ENCODE measurements around the gene HSD11B1.
A peak's percentile ranks its signal among the peaks of the same experiment; 100 is the strongest.
"Not testable (repeated sequence)": the region's sequence is repeated elsewhere in the genome, so short reads cannot be mapped to it uniquely, and the experiment has no call there.

The HSD11B1 gene

DNA sequence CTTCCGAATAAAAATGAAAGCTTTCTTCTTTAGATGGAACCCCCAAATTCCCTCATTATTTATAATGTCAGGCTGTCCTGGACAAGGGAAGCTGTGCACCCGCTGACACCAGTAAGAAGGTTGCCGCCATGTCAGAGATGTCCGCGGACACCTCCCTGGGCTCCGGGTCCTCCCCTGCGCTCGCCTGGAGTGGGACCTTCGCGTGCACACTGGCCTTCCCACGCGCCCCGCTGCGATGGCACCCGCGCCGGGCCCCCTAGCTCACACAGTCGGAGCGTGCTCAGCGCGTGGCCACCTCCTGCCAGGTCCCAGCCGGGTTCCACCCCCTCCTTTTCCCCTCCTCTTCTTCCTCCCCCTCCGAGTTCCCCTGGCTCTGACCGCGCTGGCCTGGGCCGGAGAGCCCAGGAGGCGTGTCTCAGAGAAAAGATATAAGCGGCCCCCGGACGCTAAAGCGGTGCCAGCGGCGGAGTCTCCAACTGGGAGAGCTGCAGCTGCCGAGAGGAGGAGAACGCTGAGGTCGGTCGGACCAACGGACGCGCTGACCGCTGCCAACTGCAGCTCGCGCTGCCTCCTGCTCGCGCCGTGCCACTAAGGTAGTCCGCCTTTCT, 29.6 kb upstream of the HSD11B1 start, which contains the start of gene G0S2:
G0S2 (plus strand) TSS at position 456 of the 608 bp plus-strand sequence. CDS start 273 bp downstream, outside the sequence.
- Mint-ChIP-seq H3K4me1 (peaks cover 23% of the 10 kb centered on the region), H3K9me3 (no peaks in the 10 kb centered on the region), H3K36me3 (no peaks in the 10 kb centered on the region), H3K4me3 (peak within 1 kb of the TSS; percentile 70), H3K27ac (peak within 1 kb of the TSS; percentile 93), H3K27me3 (peaks cover 27% of the 10 kb centered on the region)
- no peak for ATAC-seq (ENCODE audit: low read depth)
- DNase-seq (ENCODE audit: low spot score in 2 of 2), result no peak

DNA sequence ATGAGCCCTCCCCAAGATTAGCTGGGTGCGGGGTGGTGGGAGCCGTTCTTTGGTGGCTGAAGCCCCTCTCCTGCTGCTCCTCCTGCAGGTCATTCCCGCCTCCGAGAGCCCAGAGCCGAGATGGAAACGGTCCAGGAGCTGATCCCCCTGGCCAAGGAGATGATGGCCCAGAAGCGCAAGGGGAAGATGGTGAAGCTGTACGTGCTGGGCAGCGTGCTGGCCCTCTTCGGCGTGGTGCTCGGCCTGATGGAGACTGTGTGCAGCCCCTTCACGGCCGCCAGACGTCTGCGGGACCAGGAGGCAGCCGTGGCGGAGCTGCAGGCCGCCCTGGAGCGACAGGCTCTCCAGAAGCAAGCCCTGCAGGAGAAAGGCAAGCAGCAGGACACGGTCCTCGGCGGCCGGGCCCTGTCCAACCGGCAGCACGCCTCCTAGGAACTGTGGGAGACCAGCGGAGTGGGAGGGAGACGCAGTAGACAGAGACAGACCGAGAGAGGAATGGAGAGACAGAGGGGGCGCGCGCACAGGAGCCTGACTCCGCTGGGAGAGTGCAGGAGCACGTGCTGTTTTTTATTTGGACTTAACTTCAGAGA, 29.0 kb upstream of the HSD11B1 start:
- Mint-ChIP-seq H3K4me3 (peak overlapping the region; percentile 70), H3K4me1 (peaks cover 23% of the 10 kb centered on the region), H3K27me3 (peaks cover 31% of the 10 kb centered on the region), H3K36me3 (no peaks in the 10 kb centered on the region), H3K27ac (peak overlapping the region; percentile 93), H3K9me3 (no peaks in the 10 kb centered on the region)
- no peak for ATAC-seq (ENCODE audit: low read depth)
- DNase-seq (ENCODE audit: low spot score in 2 of 2), result no peak

DNA sequence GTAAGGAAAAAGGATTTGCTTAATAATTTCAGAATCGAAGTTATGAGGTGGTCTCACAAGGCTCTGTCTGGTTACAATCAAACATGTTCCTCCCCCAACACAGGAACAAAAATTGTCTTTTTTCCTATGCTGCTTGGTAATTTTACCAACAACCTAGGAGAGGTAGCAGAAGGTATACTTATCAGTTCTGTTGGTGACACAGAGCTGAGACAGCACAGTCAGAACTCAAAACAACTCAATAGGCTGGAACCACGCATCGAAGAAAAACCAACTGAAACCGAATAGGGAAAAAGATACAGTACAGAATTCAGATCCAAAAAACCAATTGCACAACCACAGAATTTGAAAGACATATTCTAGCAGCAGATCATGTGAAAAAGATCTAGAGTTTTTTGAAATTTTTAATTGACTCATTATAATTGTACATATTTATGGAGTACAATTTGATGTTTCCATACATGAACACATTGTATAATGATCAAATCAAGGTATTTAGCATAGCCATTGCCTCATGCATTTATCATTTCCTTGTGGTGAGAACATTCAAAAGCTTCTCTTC, 25.6 kb upstream of the HSD11B1 start:
- DNase-seq (ENCODE audit: low spot score in 2 of 2) (no peak), ATAC-seq (ENCODE audit: low read depth) (no peak)
- Mint-ChIP-seq H3K9me3 (no peaks in the 10 kb centered on the region), H3K4me3 (no peak overlapping the region), H3K27ac (no peak overlapping the region), H3K36me3 (no peaks in the 10 kb centered on the region), H3K4me1 (peaks cover 13% of the 10 kb centered on the region), H3K27me3 (peaks cover 31% of the 10 kb centered on the region)

DNA sequence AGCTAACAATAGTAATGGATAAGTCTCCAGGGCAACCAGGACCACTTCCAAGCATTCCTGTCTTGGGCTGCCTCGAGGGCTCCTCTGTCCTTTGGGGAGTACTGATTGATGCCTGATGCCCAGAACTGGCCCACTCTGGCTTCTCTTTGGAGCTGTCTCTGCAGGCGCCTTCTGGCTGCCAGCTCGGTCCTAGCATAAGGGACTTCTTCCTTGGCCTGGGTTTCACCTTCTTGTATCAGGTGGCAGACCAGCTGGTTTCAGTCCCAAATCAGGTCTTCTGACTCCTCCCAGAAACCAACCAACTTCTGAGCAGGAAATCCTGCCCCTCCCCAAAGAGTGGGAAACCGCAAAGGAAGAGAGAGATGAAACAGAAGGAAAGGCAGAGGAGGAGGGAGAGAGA, 18.8 kb upstream of the HSD11B1 start:
- Mint-ChIP-seq H3K9me3 (no peaks in the 10 kb centered on the region), H3K4me3 (no peak overlapping the region), H3K4me1 (peaks cover 3% of the 10 kb centered on the region), H3K27ac (no peak overlapping the region), H3K27me3 (peaks cover 2% of the 10 kb centered on the region), H3K36me3 (no peaks in the 10 kb centered on the region)
- ATAC-seq (ENCODE audit: low read depth), result no peak
- DNase-seq (ENCODE audit: low spot score in 2 of 2), result no peak

DNA sequence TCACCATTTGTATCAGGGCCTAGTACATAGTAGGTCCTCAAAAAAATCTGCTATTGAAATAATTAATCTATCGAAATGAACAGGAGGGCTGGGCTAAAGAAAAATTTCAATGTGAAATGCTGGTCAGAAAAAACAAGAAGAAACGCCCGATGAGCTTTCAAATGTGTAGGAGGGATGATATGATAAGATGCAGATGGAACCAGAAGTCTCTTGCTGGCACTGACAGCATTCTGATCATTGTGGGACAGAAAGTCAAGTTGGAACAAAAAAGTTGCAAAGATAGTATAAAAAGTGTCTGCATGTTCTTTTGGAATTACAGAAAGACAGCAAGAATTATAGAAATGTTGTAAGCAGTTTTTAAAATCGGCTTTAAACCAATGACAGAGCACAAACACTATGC, 18.3 kb upstream of the HSD11B1 start:
- H3K27me3 Mint-ChIP-seq, result peaks cover 2% of the 10 kb centered on the region
- no peaks in the 10 kb centered on the region for H3K36me3 Mint-ChIP-seq
- H3K9me3 Mint-ChIP-seq, result no peaks in the 10 kb centered on the region
- no peak overlapping the region for H3K27ac Mint-ChIP-seq
- DNase-seq (ENCODE audit: low spot score in 2 of 2) (no peak), ATAC-seq (ENCODE audit: low read depth) (no peak)
- H3K4me1 Mint-ChIP-seq, result peaks cover 3% of the 10 kb centered on the region
- H3K4me3 Mint-ChIP-seq, result no peak overlapping the region

DNA sequence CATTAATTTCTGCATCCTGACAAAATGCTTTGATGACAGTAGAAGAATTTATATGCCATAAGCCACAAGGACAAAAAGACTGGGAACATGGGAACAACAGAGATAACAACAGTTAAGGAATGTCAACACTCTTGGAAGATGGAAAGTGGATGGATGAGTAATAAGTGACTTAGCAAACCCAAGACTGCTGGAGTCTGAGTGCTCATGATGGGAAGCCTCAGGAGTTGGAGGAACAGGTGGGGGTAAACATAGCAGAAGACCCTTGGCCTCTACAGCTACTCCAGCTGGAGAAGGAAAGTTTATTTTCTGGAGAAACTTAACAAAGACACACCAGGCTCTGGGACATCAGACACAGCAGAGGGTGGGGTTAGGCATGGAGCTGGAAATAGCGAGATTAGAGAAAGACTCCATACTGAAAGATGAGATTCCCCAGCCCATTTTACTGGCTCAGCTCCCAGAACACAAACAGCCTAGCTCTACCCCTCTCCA, 15.9 kb upstream of the HSD11B1 start:
- Mint-ChIP-seq H3K9me3 (no peaks in the 10 kb centered on the region), H3K27ac (no peak overlapping the region), H3K4me1 (peaks cover 5% of the 10 kb centered on the region), H3K27me3 (peaks cover 5% of the 10 kb centered on the region), H3K36me3 (no peaks in the 10 kb centered on the region), H3K4me3 (no peak overlapping the region)
- DNase-seq (ENCODE audit: low spot score in 2 of 2), result no peak
- ATAC-seq (ENCODE audit: low read depth), result no peak

DNA sequence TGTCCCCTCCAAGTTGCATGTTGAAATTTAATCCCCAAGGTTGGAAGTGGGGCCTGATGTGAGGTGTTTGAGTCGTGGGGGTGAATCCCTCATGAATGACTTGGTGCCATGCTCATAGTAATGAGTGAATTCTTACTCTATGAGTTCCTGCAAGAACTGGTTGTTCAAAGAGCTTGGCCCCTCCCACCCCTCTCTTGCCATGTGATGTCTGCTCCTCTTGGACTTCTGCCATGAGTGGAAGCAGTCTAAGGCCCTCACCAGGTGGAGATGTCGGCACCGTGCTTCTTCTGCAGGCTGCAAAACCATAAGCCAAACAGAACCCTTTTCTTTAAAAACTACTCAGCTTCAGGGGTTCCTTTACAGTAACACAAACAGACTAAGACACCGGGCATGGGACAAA, 15.2 kb upstream of the HSD11B1 start:
- no peak for ATAC-seq (ENCODE audit: low read depth)
- no peak overlapping the region for H3K27ac Mint-ChIP-seq

DNA sequence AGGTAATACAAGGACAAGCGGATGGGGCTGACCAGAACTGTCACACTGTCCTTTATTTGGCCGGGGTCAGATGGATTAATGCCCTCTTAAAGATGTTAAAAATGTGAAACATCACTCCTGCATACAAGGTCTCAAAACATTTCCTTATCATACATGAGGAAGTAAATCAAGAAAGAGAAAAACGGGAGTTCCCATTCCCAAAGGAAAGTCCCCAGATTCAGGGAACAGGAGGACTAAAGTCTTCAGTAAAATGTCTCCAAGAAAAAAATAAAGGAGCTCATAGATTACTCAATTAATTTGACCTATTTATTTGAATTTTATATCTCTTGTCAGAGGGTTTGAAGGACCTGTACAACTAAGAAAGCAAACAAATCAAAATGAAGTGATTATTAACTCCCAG, 13.4 kb upstream of the HSD11B1 start:
- Mint-ChIP-seq H3K27me3 (peaks cover 8% of the 10 kb centered on the region), H3K9me3 (no peaks in the 10 kb centered on the region), H3K27ac (no peak overlapping the region), H3K4me3 (no peak overlapping the region), H3K36me3 (no peaks in the 10 kb centered on the region), H3K4me1 (peaks cover 2% of the 10 kb centered on the region)
- DNase-seq (ENCODE audit: low spot score in 2 of 2) (no peak), ATAC-seq (ENCODE audit: low read depth) (no peak)

More for the DNA sequence above, 15.2 kb upstream of the HSD11B1 start:
- no peak overlapping the region for H3K4me3 Mint-ChIP-seq
- peaks cover 5% of the 10 kb centered on the region for H3K4me1 Mint-ChIP-seq
- peaks cover 8% of the 10 kb centered on the region for H3K27me3 Mint-ChIP-seq
- DNase-seq (ENCODE audit: low spot score in 2 of 2), result no peak
- no peaks in the 10 kb centered on the region for H3K9me3 Mint-ChIP-seq
- H3K36me3 Mint-ChIP-seq, result no peaks in the 10 kb centered on the region

DNA sequence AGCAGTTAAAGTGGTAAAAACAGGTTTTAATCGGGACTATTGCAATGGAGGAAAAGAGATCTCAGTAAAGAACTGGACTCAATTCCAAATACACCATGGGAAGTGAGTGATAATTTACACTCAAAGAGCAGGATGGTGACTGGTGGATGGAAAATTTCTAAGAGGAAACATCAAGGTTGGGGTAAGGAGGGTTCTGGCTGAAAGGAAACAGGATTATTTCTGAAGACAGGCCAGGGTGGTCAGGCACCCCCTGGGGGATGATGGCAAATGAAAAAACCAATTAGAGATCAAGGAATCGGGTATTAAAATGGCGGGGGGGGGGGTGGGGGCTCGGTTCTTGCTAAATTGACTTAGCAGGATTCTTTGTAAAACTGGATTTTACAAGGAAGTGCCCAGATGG, 12.3 kb upstream of the HSD11B1 start:
- Mint-ChIP-seq H3K27ac (no peak overlapping the region), H3K9me3 (no peaks in the 10 kb centered on the region), H3K36me3 (no peaks in the 10 kb centered on the region), H3K4me3 (no peak overlapping the region), H3K4me1 (peaks cover 2% of the 10 kb centered on the region), H3K27me3 (peaks cover 10% of the 10 kb centered on the region)
- ATAC-seq (ENCODE audit: low read depth), result no peak
- no peak for DNase-seq (ENCODE audit: low spot score in 2 of 2)

DNA sequence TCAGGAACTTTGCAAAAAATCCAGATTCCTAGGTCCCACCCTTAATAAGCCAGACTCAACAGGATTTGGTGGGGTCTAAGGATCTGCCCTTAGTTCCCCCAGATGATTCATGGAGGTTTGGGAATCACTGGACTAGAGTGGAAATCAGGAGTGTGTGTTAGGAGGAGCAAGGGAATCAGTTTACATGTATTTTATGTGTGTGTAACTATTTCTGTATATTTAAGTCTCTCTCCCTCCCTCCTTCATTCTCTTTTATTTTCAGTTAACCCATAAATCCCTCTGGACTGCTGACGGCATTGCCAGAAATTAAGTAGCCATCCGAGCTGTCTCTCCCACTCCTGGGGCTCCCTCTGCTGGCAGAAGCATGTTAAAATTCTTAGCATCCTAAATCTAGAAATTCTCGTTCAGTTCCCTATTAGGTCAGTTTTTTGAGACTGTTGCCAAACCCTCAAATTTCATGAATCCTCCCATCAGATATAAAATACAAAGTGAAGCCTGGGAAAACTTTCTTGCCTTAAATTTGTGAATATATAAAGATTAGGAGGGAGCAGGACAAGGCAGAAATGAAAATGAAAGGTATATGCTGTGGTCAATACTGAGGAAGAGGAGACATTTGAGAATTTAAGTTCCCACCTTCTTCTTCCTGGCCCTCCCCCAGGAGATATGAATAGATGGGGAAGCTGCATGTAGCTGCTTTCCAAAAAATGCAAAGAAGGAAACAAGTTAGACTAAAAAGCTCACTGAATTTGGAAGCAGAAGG, 11.7 kb upstream of the HSD11B1 start:
- Mint-ChIP-seq H3K27ac (no peak overlapping the region), H3K36me3 (no peaks in the 10 kb centered on the region), H3K4me3 (no peak overlapping the region), H3K27me3 (peaks cover 11% of the 10 kb centered on the region), H3K4me1 (peaks cover 2% of the 10 kb centered on the region), H3K9me3 (no peaks in the 10 kb centered on the region)
- DNase-seq (ENCODE audit: low spot score in 2 of 2), result peak; percentile 61 to 67
- peak; percentile 52 for ATAC-seq (ENCODE audit: low read depth)

DNA sequence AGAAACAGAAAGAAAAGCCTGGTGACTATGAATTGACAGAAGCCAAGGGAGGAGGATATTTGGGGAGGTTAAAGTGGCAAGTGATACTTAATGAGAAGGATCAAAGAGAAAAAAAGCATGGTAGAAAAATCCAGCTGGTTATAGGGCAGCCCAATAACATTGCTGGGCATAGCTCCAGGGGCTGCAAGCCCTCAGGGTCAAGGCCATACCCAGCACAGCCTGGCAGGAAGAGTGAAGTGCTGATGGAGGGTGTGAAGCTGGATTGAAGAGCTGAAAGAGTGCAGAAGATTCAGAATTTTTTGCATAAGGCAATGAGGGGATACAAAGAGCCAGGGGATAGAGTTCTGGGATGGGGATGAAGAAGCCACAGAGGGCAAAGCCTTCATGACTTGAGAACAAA, 8.0 kb upstream of the HSD11B1 start:
- H3K27me3 Mint-ChIP-seq, result peaks cover 12% of the 10 kb centered on the region
- no peak overlapping the region for H3K27ac Mint-ChIP-seq
- no peak overlapping the region for H3K4me3 Mint-ChIP-seq
- H3K4me1 Mint-ChIP-seq, result peaks cover 3% of the 10 kb centered on the region
- ATAC-seq (ENCODE audit: low read depth) (no peak), DNase-seq (ENCODE audit: low spot score in 2 of 2) (no peak)
- H3K36me3 Mint-ChIP-seq, result no peaks in the 10 kb centered on the region
- H3K9me3 Mint-ChIP-seq, result peaks cover 3% of the 10 kb centered on the region

DNA sequence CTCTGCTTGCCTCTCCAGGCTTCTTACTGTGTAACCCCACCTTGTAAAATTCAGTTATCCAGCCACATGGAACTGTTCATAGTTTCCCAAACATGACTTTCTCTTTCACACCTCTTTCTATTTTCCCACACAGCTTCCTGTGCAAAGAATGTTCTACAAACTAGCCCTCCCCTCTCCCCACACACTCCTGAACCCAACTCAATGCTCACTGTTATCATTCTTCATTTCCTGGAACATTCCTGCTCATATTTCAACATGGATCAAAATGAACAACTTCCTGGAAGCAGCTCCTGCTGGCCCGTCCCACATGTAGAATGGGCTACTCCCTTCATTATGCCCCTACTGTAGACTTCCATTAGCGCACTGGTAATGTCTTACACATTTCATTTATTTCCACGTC, 7.5 kb upstream of the HSD11B1 start:
- H3K4me1 Mint-ChIP-seq, result peaks cover 4% of the 10 kb centered on the region
- H3K9me3 Mint-ChIP-seq, result peaks cover 3% of the 10 kb centered on the region
- H3K27ac Mint-ChIP-seq, result no peak overlapping the region
- peaks cover 13% of the 10 kb centered on the region for H3K27me3 Mint-ChIP-seq
- H3K4me3 Mint-ChIP-seq, result no peak overlapping the region
- no peak for DNase-seq (ENCODE audit: low spot score in 2 of 2)
- no peaks in the 10 kb centered on the region for H3K36me3 Mint-ChIP-seq
- no peak for ATAC-seq (ENCODE audit: low read depth)

DNA sequence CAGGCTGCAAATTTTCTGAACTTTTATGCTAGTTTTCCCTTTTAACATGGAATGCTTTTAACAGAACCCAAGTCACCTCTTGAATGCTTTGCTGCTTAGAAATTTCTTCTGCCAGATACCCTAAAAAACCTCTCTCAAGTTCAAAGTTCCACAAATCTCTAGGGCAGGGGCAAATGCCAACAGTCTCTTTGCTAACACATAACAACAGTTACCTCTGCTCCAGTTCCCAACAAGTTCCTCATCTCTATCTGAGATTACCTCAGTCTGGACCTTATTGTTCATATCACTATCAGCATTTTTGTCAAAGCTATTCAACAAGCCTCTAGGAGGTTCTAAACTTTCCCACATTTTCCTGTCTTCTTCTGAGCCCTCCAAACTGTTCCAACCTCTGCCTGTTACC, 4.0 kb upstream of the HSD11B1 start:
- not testable (repeated sequence) for DNase-seq (ENCODE audit: low spot score in 2 of 2); H3K4me1 Mint-ChIP-seq; H3K27me3 Mint-ChIP-seq; H3K36me3 Mint-ChIP-seq; H3K4me3 Mint-ChIP-seq; ATAC-seq (ENCODE audit: low read depth); H3K27ac Mint-ChIP-seq; H3K9me3 Mint-ChIP-seq

DNA sequence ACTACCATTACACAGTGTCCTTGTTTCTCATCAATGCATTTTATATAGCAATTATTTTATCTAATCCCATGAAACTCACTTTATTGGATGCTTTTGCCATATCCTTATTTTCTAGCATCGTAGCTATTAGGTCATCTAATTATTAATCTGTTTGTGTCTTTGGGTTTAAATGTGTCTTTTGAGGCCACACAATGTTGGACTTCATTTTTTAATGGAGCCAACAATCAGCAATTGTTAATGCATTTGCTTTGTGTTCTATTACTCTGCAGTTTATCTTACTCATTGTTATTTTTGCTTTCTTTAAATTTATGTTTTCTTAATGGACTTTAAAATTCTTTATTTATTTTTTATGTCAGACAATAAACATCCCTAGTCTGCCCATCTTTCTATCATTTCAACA, 1.8 kb upstream of the HSD11B1 start:
- H3K27me3 Mint-ChIP-seq, result peaks cover 2% of the 10 kb centered on the region
- DNase-seq (ENCODE audit: low spot score in 2 of 2) (no peak), ATAC-seq (ENCODE audit: low read depth) (no peak)
- H3K9me3 Mint-ChIP-seq, result peaks cover 3% of the 10 kb centered on the region
- H3K27ac Mint-ChIP-seq, result no peak overlapping the region
- peaks cover 5% of the 10 kb centered on the region for H3K4me1 Mint-ChIP-seq
- no peaks in the 10 kb centered on the region for H3K36me3 Mint-ChIP-seq
- no peak overlapping the region for H3K4me3 Mint-ChIP-seq
